GM06990 (cell line): ENCODE data around the gene IRAK1.

Experiments
- DNase-seq: peaks from one replicate; pipeline ENCODE4 v3.0.0-alpha.2; 2011; ENCODE audit not compliant: insufficient read length; ENCODE audit errors: extremely low read depth
- H3K27me3 ChIP-seq: replicated peaks from 2 replicates; pipeline ENCODE4 v1.6.0; 2011; ENCODE audit warnings: low read length; ENCODE audit not compliant: control insufficient read depth, insufficient read depth
- H3K36me3 ChIP-seq: 2 replicates; pipeline ENCODE4 v1.5.1; 2011; ENCODE audit warnings: low read length; ENCODE audit not compliant: control insufficient read depth, insufficient read depth
- H3K4me3 ChIP-seq: replicated peaks from 2 replicates; pipeline ENCODE4 v1.5.1; 2011; ENCODE audit warnings: low read depth, mild to moderate bottlenecking, control low read depth, low read length
- TF ChIP-seq, protein P1 (sequence below): IDR thresholded peaks from 2 replicates; pipeline ENCODE4 v1.5.1; 2011; ENCODE audit warnings: low read length, control low read depth, mild to moderate bottlenecking, inconsistent platforms; ENCODE audit not compliant: insufficient read depth, poor library complexity, severe bottlenecking

The IRAK1 gene

DNA sequence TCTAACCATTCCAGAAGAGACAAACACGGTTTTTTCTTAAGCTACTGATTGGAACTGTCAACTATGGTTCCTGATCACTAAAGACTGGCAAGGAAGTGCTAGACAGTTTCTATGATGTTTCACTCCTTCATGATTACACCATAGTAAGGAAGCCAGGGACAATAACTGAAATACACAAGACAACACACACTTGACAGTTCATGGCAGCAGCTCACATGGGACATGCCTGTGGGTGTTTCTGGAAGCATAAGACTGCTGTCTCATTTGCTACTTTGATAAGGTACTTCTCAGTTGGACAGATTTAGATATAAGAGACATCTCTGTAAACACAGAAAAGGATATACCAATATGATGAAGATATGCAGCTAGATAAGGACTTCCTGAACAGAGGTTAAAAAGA is 8.3 kb upstream of the IRAK1 start:
- no peaks in the 10 kb centered on the region for H3K27me3 ChIP-seq
- DNase-seq = no peak
- no peak overlapping the region for H3K4me3 ChIP-seq
- H3K36me3 ChIP-seq = no peaks in the 10 kb centered on the region; the same call in none of the 2 replicates
- TF ChIP-seq, protein P1, sequence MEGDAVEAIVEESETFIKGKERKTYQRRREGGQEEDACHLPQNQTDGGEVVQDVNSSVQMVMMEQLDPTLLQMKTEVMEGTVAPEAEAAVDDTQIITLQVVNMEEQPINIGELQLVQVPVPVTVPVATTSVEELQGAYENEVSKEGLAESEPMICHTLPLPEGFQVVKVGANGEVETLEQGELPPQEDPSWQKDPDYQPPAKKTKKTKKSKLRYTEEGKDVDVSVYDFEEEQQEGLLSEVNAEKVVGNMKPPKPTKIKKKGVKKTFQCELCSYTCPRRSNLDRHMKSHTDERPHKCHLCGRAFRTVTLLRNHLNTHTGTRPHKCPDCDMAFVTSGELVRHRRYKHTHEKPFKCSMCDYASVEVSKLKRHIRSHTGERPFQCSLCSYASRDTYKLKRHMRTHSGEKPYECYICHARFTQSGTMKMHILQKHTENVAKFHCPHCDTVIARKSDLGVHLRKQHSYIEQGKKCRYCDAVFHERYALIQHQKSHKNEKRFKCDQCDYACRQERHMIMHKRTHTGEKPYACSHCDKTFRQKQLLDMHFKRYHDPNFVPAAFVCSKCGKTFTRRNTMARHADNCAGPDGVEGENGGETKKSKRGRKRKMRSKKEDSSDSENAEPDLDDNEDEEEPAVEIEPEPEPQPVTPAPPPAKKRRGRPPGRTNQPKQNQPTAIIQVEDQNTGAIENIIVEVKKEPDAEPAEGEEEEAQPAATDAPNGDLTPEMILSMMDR = no peak

DNA sequence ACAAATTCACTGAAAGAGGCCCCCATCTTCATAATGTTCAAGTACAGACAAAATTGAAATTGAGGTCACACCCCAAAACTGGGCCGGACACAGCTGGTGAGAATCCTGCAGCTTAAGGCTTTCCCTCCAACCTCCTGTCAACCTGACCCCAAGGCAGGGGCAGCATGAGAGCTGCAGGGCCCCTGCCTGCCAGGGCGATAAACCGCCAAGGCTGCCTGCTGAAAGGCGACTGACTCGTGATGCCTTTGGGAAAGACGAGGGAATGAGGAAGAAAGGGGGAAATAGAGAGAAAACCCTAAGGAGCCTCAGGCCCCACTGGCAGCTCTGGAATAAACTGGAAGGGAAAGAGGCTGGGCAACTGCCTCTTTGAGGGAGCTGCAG is 7.3 kb upstream of the IRAK1 start:
- TF ChIP-seq, protein P1 = no peak
- Histone ChIP-seq H3K27me3 (no peaks in the 10 kb centered on the region), H3K36me3 (no peaks in the 10 kb centered on the region; the same call in none of the 2 replicates), H3K4me3 (no peak overlapping the region)
- no peak for DNase-seq

DNA sequence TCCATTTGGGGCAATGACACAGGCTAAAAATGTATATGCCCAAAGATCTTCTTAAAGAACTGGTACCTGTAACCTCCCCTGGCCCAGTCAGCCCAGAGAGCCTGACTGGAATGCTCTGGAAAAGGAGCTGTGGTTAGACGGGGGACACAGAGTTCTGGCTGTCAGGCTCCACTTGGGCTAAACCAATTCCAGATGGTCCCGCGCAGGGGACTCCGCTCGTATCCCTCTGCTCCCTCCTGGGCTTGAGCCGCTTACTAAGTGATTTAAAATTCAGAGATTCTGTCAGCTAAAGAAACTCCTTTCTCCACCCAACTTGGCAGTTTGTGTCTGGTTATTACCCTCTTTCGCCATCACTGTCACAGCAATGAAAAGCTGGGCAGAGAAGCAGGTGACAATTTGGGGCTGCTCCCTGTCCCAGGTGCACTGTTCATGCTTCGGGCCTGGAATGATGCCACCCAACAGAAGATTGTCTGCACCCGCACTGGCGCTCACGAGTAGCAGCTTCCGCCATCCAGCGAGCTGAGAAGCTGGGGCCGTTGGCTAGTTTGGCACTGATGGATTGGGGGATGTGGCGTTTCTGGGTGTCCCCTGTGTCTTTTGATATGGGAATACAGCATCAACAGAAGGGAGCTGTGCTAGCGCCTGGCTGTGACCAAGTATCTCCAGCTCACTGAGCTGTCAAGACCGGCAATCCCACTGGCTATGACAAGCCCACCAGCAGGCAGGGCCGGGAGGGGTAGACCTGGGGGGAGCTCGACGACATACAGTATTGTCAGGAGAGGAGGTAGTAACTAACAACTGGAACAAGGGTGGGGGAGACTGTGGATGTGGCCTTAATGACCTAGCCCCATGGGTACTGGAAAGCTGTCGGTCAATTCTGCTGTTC is 6.7 kb upstream of the IRAK1 start:
- TF ChIP-seq, protein P1 = no peak
- H3K27me3 ChIP-seq = no peaks in the 10 kb centered on the region
- H3K36me3 ChIP-seq = no peaks in the 10 kb centered on the region; the same call in none of the 2 replicates
- no peak for DNase-seq
- H3K4me3 ChIP-seq = no peak overlapping the region

DNA sequence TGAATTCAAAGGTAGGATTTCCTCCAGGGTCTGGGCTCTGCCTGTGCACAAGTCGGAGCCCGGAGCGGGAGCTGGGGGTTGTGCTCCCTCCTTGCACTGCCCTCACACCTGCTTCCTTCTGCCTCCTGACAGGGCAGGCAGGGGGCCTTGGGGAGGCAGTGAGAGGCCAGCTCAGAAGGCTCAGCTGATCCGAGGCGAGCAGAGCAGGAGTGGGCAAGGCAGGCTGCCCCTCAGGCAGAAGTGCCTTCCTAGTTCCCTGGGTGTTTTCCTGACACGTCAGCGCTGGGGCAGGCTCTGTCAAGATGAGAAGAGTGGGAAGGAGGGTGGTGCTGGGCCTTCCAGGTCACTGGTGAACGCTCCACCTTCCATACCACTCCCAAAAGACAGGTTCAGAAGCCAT is 5.5 kb upstream of the IRAK1 start:
- DNase-seq = no peak
- Histone ChIP-seq H3K36me3 (no peaks in the 10 kb centered on the region; the same call in none of the 2 replicates), H3K4me3 (no peak overlapping the region), H3K27me3 (no peaks in the 10 kb centered on the region)
- TF ChIP-seq, protein P1 = no peak

DNA sequence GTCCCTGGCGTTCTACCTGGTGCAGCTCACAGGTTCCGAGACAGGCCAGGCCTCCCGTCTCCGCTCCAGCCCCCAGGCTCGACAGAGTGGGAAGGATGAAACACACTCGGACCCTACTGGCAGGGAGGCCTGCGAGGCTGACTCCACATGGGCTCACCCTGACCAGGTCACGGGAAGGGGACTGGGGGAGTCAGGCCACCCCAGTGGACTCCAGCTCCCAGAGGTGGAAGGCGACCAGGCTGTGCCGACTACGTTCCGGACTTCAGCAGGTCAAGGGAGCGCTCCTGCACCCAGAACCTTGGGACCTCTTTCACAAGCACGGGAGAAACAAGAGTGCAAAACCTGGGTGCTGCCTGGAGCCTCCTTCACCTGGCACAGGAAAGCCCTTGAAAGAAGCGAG is 4.6 kb upstream of the IRAK1 start:
- no peaks in the 10 kb centered on the region for H3K27me3 ChIP-seq
- H3K36me3 ChIP-seq = no peaks in the 10 kb centered on the region; the same call in none of the 2 replicates
- no peak for DNase-seq
- no peak overlapping the region for H3K4me3 ChIP-seq
- TF ChIP-seq, protein P1 = no peak
